ENCODE measurements around the gene VWA5B2.
"Not testable (repeated sequence)": the region's sequence is repeated elsewhere in the genome, so short reads cannot be mapped to it uniquely, and the experiment has no call there.

Gene VWA5B2

DNA sequence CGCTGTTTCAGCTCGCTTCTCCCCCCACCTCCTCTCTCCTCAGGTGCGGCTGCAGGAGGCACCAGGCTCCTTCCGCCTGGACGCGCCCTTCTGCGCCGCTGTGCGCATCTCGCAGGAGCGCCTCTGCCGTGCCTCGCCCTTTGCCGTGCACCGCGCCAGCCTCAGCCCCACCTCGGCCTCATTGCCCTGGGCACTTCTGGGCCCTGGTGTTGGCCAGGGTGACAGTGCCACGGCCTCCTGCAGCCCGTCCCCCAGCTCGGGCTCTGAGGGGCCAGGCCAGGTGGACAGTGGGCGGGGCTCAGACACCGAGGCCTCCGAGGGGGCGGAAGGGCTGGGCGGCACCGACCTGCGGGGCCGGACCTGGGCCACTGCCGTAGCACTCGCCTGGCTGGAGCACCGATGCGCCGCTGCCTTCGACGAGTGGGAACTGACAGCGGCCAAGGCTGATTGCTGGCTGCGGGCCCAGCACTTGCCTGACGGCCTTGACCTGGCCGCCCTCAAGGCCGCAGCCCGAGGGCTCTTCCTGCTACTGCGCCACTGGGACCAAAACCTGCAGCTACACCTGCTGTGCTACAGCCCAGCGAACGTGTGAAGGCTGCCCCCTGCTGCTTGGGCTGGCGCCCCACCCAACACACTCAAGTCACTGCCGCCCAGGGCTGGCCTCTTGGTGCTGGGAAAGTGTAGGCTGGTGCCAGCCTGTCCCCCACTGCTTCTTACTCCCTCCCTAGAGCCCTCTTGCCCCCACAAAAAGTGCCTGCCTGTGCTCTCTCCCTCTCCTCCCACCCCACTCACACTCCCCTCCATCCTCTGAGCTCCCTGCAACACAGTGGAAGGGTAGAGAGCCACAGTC, 12.3 kb downstream of the VWA5B2 start:
- DNase-seq (ENCODE audit: low read depth): no peak

DNA sequence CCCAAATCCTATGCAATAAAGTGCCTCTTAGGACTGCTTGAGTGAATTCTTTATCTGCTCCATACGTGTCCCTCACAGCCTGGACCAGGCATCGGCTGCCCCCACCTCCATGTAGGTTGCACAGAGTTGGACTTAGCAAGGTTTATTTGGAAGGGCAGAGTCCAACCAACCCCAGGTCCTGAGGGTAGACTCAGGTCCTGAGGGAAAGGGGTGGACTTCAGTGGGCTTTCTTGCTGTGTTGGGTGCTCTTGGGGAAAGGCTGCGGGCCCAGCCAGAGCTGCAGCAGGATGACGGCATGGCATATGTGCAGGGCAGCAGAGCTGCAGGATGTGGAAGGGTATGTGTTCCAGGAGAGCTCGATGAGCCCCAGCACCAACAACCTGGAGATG, 12.9 kb downstream of the VWA5B2 start:
- DNase-seq (ENCODE audit: low read depth): no peak

DNA sequence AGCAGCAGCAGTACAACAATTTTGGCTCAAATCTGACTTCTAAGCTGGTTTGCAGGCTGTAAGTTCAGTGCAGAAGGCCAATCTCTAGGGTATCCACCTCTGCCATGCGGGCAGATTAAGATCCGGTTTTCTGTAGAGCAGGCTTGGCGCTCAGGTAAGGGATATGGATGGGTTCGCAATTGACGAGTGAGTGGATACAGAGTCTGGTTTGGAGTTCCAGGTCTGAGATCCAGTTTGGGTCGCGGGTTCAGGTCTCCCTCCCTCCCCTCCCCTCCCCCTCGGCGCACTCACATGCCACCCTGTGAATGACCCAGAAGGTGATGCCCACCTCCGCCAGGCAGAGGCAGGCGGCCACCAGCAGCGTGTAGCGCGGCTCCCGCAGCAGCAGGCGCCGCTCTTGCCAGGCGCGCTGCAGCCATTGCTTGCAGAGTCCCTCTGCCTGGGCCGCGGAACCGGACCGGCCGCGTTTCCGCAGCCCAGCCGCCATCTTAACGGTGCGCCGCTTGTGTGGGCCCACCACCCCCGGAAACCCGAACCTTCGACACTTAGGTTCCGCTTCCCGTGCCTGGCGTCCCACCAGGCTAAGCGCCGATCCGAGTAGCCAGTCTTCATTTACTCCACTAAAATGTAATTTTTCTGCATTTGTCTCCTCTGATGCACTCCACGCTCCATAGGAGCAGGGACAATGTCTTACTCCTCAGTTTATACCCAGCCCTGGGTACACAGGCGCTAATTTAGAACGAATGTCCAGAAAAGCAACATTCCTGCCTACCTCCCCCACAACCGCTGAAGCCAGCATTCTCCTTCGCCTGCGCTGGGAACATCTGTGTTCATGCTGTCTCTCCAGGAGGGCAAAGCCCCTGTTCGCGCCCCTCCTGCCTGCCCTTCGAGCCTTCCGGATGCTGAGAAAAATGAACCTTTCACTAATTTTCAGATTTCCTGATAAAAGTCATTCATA, 19.3 kb downstream of the VWA5B2 start, which contains the start of gene ALG3:
TSS of gene ALG3 (minus strand) at position 509 of the 958 bp plus-strand sequence. CDS start at position 487, 22 bp downstream.
- DNase-seq (ENCODE audit: low read depth): peak; percentile 77

GRCh38 chr3:184249412-184250166, 20.2 kb downstream of the VWA5B2 start, which contains the start of gene EEF1AKMT4:
Gene EEF1AKMT4, plus strand, starts transcription at chr3:184249672. Its CDS starts 23 bp downstream, at chr3:184249695.
- DNase-seq (ENCODE audit: low read depth): peak; percentile 93

- DNase-seq (ENCODE audit: low read depth): peak; percentile 75
Measured at GRCh38 chr3:184250167-184250828, 20.9 kb downstream of the VWA5B2 start.

- DNase-seq (ENCODE audit: low read depth): no peak
Measured at GRCh38 chr3:184255291-184256039, 26.1 kb downstream of the VWA5B2 start.

- no peak for DNase-seq (ENCODE audit: low read depth)
Measured at GRCh38 chr3:184257083-184257915, 27.9 kb downstream of the VWA5B2 start.

DNA sequence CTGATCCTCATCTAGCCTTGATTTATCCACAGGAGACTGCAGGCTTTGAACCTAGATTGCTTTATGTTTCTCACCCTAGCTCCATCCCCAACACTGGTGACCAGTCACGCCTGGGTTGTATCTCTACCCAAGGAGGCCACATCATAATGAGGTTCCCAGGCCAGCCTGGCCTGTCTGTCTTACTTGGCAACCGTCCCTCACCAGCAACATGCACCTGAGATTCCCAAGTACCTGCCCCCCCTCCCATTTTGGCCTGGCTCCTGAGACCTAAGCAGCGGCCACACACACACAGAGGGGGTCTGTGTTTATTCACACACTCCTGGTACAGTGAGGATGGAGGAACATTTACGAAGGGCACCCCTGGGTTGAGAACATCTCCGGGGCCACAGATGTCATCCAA, 29.5 kb downstream of the VWA5B2 start:
- DNase-seq (ENCODE audit: low read depth): no peak

DNA sequence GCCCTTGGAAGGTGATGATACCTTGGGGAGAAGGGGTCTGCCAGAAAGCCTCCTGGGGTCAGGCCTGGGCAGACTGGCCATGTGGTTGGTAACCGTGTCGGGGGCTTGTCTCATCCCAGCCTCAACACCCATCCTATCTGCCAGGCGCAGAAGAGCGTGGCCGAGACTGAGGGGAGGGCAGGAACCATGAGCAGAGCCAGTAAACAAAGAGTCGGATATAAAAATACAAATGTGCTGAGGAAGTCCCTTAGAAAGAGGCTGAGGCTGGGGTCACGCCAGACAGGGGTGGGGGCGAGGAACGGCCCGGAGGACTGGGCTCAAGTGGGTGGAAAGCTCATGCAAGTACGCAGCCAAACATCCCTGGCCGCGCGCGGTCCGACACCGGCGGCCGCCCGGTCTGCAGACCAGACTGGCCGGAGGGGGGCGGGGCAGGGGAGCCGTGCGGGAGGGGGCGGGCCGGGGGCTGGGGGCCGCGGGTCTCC, 30.1 kb downstream of the VWA5B2 start:
- DNase-seq (ENCODE audit: low read depth): no peak

DNA sequence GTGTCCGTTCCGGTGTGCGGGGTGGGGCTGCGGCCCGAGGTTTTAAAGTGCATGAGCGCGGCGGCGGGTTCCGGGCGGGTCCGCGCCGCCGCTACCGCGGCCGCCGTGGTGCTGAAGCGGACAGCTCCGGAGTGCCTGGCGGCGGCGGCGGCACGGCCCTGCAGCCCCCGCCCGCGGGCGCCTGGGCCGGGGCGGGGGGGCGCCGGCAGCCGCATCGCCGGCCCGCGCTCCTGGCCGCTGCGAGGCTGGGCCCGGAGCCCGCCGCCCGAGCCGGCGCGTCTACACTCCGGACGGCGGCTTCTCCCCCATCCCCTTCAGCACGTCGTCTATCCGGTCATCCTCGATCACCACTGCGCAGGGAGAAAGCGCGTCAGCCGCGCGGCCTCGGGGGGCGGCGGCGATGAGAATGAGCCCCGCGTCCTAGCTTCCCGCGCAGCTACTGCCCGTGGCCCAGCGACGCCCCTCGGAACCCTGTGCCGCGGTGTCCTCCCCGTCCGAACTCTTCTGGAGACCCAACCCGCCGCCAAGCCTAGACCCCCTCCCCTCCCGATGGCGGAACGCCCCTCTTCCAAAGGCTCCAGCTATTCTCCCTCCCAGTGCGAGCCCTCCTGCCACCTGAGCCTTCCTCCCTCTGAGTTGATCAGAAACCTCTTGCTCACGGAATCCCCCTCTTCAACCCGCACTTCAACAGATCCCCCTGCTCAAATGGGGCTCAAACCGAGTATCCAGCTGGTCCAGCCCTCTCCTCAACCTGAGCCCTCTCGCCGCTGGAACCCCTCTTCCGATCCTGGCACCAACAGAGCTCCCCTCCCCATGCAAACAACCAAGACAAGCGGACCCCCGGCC, 30.7 kb downstream of the VWA5B2 start:
- no peak for DNase-seq (ENCODE audit: low read depth)

GRCh38 chr3:184260724-184261269, 31.4 kb downstream of the VWA5B2 start:
- no peak for DNase-seq (ENCODE audit: low read depth)

DNA sequence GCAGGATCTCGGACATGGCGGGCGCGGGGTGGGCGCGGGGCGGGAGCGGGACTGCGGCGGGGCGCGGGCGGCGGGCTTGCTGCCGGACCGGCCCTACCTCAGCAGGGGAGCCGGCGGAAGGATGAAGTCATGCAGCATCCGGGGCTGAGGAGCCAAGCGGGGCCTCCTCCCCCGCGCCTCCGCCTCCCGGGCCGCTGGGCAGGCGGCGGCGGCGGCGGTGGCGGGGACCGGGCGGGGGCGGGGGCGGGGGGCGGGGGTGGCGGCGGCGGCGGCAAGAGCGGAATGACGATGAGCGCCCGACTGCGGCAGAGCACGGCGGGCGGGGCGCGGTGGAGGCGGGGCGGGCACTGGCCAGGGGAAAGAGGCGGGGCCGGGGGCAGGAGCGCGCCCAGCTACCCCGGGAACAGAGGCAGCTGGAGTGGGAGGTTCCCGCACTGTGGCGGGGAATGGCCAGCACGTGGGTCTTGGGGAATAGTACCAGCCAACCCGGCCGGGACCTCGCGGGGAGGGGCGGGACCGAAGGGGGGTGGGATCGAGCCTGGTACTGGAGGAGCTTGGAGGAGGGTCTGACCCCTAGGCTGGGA, 32.0 kb downstream of the VWA5B2 start, which contains the start of gene CAMK2N2:
TSS of gene CAMK2N2 (minus strand) at position 284 of the 584 bp plus-strand sequence. CDS start at position 16, 268 bp downstream.
- DNase-seq (ENCODE audit: low read depth): peak; percentile 33

- DNase-seq (ENCODE audit: low read depth): no peak
Measured at GRCh38 chr3:184261854-184262763, 32.7 kb downstream of the VWA5B2 start.

DNA sequence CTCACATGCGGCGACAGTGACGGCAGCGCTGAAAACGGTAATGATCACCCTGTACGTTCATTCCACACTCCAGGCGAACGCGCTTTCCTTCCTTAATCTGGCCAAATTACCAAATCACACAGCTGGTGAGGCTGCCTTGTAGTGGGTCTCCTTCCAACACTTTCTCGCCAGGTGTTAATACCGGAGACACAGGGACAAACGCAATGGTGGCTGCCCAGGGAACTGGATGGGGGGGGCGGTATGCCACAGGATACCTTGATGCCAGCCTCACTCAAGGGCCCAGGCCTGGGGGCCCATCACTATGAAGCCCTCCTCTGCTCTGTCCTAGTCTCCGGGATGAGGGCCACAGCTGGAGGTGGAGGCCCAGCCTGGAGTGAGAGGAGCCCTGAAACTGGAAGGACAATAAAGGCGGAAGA, 33.4 kb downstream of the VWA5B2 start:
- no peak for DNase-seq (ENCODE audit: low read depth)

GRCh38 chr3:184267249-184267648, 37.9 kb downstream of the VWA5B2 start:
- not testable (repeated sequence) for DNase-seq (ENCODE audit: low read depth)

GRCh38 chr3:184272269-184272668, 42.9 kb downstream of the VWA5B2 start:
- DNase-seq (ENCODE audit: low read depth): no peak

- DNase-seq (ENCODE audit: low read depth): no peak
Measured at GRCh38 chr3:184275381-184275701, 46.0 kb downstream of the VWA5B2 start.
